NCI-H82 treated with DMSO at 0.1 percent for 48 hours (cell line): ENCODE results near the gene LPAR1.
"Not testable (repeated sequence)": the region's sequence is repeated elsewhere in the genome, so short reads cannot be mapped to it uniquely, and the experiment has no call there.

ENCODE experiments used
- DNase-seq: peaks from one replicate; lab custom pipeline; 2025; ENCODE audit not compliant: unreplicated experiment; lab: John Stamatoyannopoulos, UW

Gene LPAR1, protein sequence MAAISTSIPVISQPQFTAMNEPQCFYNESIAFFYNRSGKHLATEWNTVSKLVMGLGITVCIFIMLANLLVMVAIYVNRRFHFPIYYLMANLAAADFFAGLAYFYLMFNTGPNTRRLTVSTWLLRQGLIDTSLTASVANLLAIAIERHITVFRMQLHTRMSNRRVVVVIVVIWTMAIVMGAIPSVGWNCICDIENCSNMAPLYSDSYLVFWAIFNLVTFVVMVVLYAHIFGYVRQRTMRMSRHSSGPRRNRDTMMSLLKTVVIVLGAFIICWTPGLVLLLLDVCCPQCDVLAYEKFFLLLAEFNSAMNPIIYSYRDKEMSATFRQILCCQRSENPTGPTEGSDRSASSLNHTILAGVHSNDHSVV

DNA sequence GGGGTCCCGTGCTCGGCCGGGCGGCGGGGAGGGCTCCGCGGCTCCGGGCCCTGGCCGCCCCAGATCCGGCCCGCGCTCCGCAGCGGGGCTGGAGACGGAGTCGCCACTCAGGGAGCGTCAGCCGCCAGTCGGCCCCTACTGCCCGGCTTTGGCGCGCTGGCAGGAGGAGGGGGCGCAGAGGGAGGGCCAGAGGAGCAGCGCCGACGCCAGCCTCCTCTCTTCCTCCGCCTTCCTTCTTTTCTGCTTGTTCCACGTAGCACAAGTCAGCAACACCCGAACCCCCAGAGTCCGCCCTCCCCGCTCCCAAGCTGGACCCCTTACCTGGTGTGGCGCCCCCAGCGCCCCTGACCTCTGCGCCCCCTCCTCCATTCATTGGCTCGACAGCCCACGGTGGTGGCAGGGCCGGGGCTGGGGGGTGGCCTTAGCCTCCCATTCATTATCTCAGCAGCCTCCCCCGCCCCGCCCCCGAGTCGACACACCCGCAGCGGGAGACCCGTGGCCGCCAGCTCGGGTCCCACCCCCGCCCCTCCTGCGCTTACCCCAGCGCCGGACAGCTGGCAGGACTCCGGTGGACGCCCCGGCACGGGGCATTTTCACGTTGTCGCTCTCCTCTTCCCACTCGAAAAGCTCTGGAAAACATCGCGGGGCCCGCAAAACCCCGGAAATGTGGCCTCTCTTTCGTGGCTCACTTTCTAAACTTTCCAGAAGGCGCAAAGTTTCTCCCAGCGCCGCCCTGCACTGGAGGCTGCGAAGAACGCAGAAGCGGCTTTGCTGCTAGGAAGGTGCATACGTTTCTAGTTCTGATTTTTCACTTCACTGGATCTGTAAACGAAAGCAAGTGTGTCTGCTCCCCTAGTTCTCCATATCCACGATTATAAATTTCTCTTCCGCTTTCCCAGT is at the start of gene LPAR1:
TSS of gene LPAR1 (minus strand) at position 140 of the 900 bp plus-strand sequence. CDS start 66,353 bp downstream, outside the sequence.
- no peak for DNase-seq

DNA sequence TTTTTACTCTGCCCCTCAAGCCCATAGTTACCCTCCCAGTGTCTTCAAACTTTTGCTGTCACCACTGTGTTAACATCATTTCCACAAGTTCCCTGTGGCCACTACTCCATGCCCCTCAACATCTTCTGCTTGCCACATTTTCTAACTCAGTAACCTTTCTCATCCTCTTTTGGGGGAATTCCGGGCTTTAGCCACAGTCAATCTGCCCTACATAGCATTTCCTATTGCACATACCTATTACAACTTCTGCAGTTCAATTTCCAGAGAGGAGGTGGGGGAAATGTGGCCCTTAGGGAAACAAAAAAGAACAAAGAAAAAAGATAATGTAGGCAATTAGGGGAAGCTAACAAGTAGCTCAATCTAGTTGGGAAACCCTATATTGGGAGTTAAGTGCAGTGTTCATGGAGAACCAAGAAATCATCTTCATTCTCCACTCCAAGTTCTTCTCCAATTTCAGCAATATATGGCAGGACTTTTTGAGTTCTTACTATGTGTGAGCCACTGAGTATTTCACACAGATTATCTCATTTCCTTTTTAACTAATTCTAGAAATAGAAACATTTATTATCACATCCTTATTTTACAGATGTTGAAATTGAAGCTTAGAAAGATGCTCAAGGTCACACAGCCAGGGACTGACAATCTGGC is 40.2 kb upstream of the LPAR1 start:
- DNase-seq, result no peak

DNA sequence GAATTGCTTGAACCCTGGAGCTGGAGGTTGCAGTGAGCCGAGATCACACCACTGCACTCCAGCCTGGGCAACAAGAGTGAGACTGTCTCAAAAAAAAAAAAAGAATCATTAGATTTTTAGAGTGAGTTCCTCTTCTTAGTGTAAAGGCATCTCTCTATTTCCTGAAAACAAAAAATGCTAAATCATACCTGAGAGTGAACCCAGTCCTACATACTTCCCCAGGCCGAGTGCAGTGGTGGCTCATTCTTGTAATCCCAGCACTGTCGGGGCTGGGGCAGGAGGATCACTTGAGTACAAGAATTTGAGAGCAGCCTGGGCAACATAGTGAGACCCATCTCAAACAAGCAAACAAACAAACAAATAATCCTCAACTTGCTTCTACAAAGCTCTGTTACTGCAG is 38.2 kb upstream of the LPAR1 start:
- no peak for DNase-seq

DNA sequence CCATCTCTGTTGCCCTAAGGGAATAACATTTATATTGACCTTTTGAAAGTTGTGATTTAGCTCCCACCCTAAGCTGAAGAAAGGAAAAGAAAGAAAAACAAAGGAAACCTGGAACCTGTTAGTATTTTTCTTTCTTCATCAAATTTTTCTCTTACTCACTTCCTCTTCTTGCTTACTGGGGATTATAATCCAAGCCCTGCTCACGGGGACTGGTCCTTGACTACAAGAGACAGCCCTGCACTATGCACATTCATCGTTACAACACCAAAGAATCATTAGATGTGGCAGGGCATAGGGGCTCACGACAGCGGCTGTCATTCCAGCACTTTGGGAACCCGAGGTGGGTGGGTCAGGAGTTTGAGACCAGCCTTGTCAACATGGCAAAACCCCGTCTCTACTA is 37.8 kb upstream of the LPAR1 start:
- DNase-seq, result no peak

DNA sequence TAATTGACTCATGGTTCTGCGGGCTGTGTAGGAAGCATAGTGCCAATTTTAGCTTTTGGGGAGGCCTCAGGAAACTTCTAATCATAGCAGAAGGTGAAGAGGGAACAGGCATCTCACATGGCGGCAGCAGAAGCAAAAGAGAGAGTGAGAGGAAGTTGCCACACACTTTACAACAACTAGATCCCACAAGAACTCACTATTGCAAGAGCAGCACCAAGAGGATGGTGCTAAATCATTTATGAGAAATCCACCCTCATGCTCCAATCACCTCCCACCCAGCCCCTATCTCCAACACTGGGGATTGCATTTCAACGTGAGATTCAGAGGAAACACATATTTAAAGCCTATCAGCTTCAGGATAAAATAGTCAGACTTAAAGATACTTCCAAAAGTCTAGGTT is 36.1 kb upstream of the LPAR1 start:
- DNase-seq, result no peak

DNA sequence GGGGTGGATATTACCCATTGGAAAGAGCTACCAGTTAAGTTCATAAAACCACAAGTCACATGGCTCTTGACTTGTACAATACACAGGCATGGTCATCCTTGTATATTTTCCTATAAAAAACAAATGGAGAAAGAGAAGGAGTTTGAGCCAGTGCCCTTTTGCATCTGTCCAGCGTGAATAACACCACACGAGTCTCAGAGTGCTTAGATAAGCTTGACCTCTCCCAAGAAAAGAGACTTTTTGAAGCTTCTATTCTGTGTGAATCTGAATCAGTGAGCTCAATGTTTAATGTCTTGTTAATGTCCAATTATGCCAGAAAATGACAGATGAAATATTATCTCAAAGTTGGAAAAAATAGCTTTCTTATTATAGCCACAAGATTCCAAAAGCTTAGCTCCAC is 30.9 kb upstream of the LPAR1 start:
- no peak for DNase-seq

DNA sequence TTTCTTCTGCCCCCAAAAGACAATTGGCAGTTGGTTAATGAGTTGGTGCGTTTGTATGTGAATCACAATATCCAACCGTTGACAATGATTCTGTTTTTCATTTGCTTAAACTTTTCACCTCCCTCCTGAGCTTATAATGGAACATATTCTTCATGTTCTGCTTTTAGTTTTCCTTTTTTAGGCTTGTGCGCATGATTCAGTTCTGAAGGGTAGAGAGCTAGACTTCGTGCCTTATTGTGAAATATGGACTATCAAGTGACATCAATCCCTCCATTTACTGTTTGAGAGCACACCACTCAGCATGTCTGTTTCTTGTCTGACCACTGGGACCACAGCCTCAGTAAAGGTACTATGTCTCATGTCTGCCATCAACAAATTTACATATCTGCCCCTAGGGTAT is 30.5 kb upstream of the LPAR1 start:
- DNase-seq, result no peak

DNA sequence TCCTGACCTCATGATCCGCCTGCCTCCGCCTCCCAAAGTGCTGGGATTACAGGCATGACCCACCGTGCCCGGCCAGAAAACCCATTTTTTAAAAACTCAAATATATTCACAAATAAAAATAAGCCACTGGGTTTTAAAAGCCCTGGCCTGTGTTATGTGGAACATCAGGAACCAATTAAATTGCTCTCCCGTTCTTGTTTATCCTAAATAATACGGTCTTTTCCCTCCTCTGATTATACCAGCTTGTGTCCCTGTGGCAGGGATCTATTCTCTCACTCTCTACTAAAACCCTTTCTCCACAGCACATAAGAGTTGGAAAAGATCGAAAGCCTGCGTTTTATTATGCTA is 30.1 kb upstream of the LPAR1 start:
- no peak for DNase-seq

DNA sequence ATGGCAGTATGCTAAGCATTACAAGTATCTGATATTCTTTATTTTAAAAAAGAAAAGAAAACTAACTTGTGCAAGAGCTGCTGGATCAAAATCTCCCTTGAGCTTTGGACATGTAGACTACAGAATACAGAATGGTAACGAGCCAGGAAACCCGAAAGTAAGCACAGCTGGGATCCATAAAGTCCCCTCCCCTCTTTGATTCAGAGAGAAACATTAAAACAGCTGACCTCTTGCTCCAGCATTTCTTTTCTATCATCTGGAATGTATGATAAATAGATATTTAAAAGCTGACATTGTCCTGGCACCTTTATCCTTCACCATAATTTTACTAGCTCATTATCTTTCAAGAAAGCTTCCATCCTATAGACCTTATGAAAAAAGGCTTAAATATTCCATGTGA is 28.2 kb upstream of the LPAR1 start:
- no peak for DNase-seq

DNA sequence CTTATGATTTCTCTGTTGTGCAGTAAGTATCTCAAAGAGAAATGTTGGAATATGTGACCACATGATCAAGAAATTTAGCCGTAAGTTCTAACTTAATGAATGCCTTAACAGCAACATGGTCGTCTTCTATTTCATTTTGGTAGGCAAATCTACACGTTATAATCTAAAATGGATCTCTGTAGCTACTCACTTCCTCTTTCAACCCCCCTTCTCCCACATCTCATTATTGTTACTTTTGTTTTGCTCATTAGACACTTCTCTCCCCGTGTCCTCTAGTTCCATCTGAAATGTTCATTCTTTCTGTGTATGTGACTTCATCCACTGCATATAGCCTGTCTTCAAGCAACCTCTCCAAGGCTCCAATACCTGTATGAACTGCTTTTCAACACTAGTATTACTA is 27.1 kb upstream of the LPAR1 start:
- DNase-seq, result no peak

DNA sequence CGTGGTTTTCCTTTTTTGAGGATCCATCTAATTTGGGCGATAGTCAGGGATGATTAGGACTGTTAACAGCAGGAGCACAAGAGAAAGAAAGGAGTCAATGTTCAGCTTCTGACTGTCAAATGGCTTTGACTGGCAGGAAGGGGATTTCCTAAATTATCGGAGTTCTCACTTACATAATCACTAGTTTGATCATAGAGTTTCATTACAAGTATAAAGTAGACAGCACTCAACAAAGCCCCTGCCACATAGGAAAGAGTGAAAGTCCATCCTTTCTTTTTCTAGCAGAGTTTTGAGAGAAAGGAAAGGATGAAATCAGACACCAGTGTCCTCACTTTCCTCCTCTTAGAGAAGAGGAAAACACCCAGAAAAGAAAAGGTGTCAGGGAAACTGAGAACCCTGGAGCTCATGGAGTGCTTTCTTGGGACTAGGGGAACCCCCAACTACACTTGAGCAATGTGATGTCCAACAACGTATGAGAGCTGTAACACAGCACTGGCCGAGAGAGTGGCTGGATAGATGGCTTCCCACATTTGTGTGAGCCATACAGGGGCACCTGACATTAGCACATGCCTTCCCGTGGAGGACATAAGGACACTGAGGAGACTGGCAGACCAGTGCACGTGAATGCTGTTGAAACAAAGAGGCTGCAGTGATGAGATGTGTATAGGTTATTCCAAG is 26.0 kb upstream of the LPAR1 start:
- no peak for DNase-seq

DNA sequence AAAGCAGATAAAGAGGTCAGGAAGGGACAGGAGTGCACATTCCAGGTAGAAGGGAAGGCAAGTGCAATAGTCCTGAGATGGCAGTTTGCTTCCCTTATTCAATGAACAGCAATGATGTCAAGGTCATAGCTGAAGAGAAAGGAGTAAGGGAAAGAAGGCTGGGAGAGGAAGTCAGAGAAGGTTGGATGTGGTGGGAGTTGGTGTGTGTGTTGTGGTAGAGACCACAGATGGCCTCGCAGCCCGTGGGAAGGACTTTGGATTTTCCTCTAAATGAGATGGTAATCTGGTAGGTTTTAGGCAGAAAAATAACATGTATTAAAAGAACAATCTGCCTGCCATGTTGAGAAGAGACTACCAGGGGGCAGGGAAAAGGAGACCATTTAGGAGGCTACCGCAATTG is 25.1 kb upstream of the LPAR1 start:
- no peak for DNase-seq

DNA sequence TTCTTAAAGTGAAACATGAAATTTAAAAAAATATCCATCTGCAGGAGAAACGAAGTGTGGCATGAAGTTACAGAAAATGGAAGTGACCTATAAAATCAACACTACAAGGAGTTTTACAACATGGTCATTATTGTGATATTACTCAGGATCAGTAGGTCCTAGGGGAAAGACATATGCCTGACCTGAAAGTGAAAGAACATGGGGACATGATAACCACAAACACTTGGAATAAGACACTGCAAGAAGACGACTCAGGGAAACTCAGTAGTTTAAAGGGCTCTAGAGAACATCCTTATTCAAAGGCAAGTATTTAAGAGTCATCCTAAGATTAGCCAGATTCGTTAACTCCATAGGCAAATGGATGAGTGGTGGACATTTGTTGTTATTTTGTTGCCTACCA is 19.9 kb upstream of the LPAR1 start:
- DNase-seq, result no peak

DNA sequence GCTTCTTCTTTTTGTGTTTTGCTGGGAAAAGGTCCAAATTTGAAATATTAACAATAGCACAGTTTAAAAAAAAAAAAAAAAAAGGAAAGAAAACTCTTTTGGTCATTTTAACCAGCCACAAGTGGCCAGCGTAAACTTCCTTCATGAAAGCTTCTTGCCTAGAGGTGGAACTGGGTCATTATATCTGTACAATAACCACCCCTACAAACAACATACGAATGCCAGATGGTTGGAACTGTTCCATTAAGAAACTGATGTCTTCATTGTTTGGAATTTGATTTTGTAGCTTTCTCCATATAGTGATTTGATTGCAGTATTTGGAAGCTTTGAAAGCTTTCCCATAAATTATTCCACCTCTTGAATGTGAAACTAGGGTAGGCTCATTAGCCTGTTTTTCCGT is 18.3 kb upstream of the LPAR1 start:
- no peak for DNase-seq

DNA sequence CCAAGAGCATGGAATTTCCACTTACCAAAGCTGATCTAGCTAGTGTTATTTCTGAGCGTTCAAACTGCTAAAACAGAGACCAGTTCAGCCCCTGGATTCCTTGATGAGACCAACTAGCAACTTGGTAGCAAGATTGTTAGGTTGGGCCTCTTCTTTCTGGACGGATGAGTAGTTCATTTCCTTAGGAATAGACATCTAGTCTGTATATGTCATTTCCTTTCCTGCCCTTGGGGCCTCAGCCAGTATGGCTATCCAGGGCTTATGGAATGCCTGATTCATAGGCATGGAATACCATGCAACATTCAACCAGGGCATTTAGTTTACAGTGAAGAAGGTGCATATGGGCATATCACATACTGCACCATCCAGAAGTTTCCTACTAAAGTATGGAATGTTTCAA is 14.5 kb upstream of the LPAR1 start:
- no peak for DNase-seq

DNA sequence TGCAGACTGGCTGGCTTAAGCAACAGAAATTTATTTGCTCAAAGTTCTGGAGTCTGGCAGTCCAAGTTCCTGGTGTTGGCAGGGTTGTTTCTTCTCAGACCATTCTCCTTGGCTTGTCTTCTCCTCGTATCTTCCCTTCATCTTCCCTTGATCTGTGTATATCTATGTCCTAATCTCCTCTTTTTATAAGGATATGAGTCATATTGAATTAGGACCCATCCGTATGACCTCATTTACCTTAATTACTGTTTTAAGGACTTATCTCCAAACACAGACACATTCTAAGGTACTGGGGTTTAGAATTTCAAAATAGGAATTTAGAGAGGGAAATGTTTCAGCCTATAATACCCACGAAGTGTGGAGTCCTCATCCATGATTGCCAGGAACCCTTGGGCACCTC is 13.1 kb upstream of the LPAR1 start:
- no peak for DNase-seq

DNA sequence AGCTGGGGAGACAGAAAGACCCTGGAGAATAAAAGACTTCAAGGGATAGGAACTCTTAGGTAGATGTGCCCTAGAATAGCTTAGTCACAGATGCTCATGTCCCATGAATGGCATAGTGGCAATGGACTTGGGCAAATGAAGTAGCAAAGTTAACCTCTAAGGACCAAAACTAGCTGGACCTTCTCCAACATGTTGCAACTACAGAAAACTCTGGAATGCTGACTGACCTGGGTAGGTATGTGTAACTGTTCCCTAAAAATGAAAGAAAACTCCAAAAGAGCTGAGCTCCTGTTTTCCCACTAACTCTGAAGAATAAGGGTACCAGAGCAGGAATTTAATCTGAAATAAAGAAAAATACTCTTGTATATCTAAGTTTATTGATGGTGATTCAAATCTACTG is 12.5 kb upstream of the LPAR1 start:
- DNase-seq, result no peak

DNA sequence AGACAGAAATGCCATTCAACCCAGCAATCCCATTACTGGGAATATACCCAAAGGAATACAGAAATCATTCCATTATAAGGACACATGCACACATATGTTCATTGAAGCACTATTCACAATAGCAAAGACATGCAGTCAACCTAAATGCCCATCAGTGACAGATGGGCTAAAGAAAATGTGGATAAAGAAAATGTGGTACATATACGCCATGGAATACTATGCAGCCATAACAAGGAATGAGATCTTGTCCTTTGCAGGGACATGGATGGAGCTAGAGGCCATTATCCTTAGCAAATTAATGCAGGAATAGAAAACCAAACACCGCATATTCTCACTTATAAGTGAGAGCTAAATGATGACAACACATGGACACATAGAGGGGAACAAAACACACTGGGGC is 9.0 kb upstream of the LPAR1 start:
- DNase-seq, result not testable (repeated sequence)

DNA sequence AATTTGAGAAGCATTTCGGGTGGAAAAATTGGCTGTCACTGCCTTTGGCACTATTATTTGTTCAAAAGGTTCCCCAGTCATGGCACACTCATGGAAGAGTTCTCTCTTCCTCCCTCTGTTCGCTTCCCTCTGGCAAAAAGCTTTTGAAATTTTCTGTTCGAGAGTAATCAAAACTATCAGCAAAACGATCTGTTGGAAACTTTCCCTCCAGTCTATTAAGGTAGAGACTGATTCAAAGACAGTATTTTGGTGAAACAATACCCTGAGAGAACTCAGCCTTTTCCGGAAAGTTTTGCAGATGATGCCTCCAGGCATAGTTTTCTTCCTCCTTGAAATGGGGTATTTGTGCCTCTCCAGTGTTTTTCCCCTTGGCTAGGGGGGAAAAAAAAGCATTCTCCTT is 3.6 kb upstream of the LPAR1 start:
- no peak for DNase-seq

DNA sequence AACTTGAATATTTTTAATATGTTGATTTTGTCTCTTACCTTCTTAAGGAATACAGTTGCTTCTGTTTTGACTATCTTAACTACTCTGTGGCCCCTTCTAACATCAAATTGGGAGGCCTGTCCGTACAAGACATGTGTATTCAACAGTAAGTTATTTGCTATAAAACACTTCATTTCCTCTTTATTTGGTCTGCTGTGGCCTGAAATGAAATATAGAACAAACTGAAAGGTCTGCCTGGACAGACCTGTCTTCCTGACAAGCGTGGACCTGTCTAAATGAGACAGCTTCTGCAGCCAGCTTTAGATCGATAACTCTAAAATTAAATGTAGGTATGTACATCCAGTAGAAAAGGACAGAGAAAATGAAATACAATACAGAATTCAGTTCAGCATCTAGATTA is 2.2 kb upstream of the LPAR1 start:
- DNase-seq, result no peak

DNA sequence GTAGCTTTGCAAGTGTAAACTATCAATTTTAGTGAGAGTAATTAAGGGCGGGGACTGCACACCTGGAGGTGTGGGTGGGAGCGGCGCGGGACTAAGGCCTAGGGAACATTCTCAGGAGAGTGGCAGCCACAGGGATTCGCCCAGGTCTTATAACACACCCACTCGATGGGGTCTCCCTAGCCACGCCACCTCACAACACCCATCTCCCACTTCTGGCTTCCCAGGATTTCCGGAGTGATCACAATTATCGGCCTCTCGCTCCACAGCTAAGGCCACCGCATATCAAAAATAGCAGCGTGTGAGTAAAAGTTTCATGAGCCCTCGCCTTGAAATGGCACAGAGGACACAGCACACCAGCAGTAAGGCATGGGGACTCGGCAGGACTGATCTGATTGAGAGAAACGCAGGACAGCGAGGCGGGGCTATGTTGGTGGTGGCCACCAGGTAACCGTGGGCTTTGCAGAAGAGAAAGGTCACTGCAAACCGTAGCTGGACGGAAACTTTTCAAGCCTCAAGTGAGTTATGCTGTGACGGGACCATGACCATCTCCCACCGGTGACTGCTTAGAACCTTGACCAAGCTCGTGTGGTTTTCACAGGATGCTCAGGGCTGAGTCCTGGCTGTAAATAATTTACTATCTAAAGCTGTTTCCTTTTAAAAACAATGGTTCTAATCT is 1.1 kb upstream of the LPAR1 start:
- DNase-seq, result no peak
